HG03354 (cell line): ENCODE results near the gene NPAS3.

Source experiments
- ATAC-seq: cut with Tn5 transposase; IDR thresholded peaks from one replicate; pipeline ENCODE4 v1.9.1; 2021; ENCODE audit warnings: mild to moderate bottlenecking; ENCODE audit not compliant: unreplicated experiment, poor library complexity, severe bottlenecking

NPAS3 gene

GRCh38 chr14:32996343-32996742, 57.7 kb downstream of the NPAS3 start:
- no peak for ATAC-seq

- no peak for ATAC-seq
These were observed 59.8 kb downstream of the NPAS3 start for GRCh38 chr14:32998433-32998832.

- no peak for ATAC-seq
These were observed 71.0 kb downstream of the NPAS3 start for GRCh38 chr14:33009673-33010072.

GRCh38 chr14:33010495-33010894, 71.8 kb downstream of the NPAS3 start:
- no peak for ATAC-seq

- ATAC-seq: no peak
These were observed 76.0 kb downstream of the NPAS3 start for GRCh38 chr14:33014710-33015109.

GRCh38 chr14:33016613-33017012, 77.9 kb downstream of the NPAS3 start:
- no peak for ATAC-seq

GRCh38 chr14:33017016-33017415, 78.3 kb downstream of the NPAS3 start:
- no peak for ATAC-seq

- no peak for ATAC-seq
These were observed 80.7 kb downstream of the NPAS3 start for GRCh38 chr14:33019346-33019745.

GRCh38 chr14:33026850-33027430, 88.3 kb downstream of the NPAS3 start:
- no peak for ATAC-seq

GRCh38 chr14:33029511-33029910, 90.8 kb downstream of the NPAS3 start:
- no peak for ATAC-seq

- ATAC-seq: no peak
These were observed 91.7 kb downstream of the NPAS3 start for GRCh38 chr14:33030386-33030785.

GRCh38 chr14:33035416-33036194, 96.9 kb downstream of the NPAS3 start:
- no peak for ATAC-seq

- ATAC-seq: no peak
These were observed 100.6 kb downstream of the NPAS3 start for GRCh38 chr14:33039311-33039710.

- ATAC-seq: no peak
These were observed 101.9 kb downstream of the NPAS3 start for GRCh38 chr14:33040372-33041140.

- no peak for ATAC-seq
These were observed 103.9 kb downstream of the NPAS3 start for GRCh38 chr14:33042591-33042990.

GRCh38 chr14:33045760-33046159, 107.1 kb downstream of the NPAS3 start:
- no peak for ATAC-seq

GRCh38 chr14:33052943-33053342, 114.3 kb downstream of the NPAS3 start:
- no peak for ATAC-seq

GRCh38 chr14:33056213-33056612, 117.5 kb downstream of the NPAS3 start:
- ATAC-seq: no peak

GRCh38 chr14:33057585-33057984, 118.9 kb downstream of the NPAS3 start:
- no peak for ATAC-seq

GRCh38 chr14:33061667-33062325, 123.1 kb downstream of the NPAS3 start:
- no peak for ATAC-seq
